AG09309 (cell line): ENCODE results near the gene NR2C1.

Experiments used
- DNase-seq: peaks from one replicate; pipeline ENCODE4 v3.0.0-alpha.2; 2010; ENCODE audit warnings: low read depth
- H3K4me3 ChIP-seq: 2 replicates; pipeline ENCODE4 v1.5.1; 2011; ENCODE audit warnings: mild to moderate bottlenecking, low read depth, low read length, moderate library complexity; ENCODE audit not compliant: control insufficient read depth
- CTCF ChIP-seq: IDR thresholded peaks from 2 replicates; pipeline ENCODE4 v1.5.1; 2011; ENCODE audit warnings: mild to moderate bottlenecking, low read depth, low read length, inconsistent platforms; ENCODE audit not compliant: insufficient read depth, control insufficient read depth; ENCODE audit errors: missing control alignments

Gene NR2C1

GRCh38 chr12:95014554-95014953, 58.9 kb downstream of the NR2C1 start:
- no peak for TF ChIP-seq CTCF
- DNase-seq, result no peak
- H3K4me3 ChIP-seq, result no peak overlapping the region

- no peak for DNase-seq
- no peak overlapping the region for H3K4me3 ChIP-seq
- TF ChIP-seq CTCF, result no peak
Measured at GRCh38 chr12:95006206-95006605, 67.2 kb downstream of the NR2C1 start.

DNA sequence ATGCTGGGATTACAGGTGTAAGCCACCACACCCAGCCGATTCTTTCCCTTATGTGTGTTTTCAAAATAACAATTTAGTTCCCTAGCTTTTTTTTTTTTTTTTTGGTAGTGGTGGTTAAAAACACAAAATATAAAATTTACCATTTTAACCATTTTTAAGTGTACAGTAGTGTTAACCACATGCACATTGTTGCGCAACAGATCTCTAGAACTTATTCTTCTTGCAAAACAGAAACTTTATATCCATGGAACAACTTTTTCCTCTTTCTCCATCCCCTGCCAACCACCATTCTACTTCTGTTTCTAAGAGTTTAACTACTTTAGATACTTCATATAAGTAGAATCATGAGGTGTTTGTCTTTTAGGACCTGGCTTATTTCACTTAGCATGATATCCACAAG, 68.8 kb downstream of the NR2C1 start:
- DNase-seq, result no peak
- TF ChIP-seq CTCF, result no peak
- no peak overlapping the region for H3K4me3 ChIP-seq

- peak overlapping the region; percentile 69 for H3K4me3 ChIP-seq
- no peak for DNase-seq
- no peak for TF ChIP-seq CTCF
Measured at GRCh38 chr12:95003921-95004272, 69.5 kb downstream of the NR2C1 start.

GRCh38 chr12:95003213-95003920, 70.1 kb downstream of the NR2C1 start, which contains the start of gene NDUFA12:
TSS of gene NDUFA12 (minus strand) at chr12:95003697. CDS start at chr12:95003680, 17 bp downstream.
- TF ChIP-seq CTCF, result no peak
- peak; percentile 85 for DNase-seq
- peak within 1 kb of the TSS; percentile 69 for H3K4me3 ChIP-seq

DNA sequence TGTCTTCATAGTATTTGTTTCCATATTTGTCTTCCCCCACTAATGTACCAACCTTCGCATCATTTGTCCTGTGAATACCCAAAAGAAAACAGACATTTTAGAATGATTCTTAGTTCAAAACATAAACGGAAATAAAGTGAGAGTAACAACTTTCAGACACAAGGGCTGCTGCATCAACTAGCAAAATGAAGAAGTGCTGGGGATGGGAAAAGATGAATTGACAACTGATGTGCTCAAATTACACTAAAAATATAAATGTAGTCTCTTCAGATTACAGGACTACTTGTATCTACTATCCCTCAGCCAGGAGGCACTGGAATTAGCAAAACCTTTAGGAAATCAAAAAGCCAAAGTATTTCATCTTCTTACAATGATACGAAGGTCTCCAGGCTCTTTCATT, 70.7 kb downstream of the NR2C1 start:
- no peak for TF ChIP-seq CTCF
- no peak for DNase-seq
- peak overlapping the region; percentile 69 for H3K4me3 ChIP-seq

DNA sequence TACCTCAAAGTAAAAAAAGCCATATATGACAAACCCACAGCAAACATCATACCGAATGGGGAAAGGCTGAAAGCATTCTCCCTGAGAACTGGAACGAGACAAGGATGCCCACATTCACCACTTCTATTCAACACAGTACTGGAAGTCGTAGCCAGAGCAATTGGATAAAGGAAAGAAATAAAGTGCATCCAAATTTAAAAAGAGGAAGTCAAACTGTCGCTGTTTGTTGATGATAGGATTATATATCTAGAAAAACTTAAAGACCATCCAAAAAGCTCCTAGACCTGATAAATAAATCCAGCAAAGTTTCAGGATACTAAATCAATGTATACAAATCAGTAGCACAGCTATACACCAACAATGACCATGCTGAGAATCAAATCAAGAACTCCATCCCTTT, 75.1 kb downstream of the NR2C1 start:
- no peak for TF ChIP-seq CTCF
- no peak overlapping the region for H3K4me3 ChIP-seq
- DNase-seq, result no peak
